Esophagus squamous epithelium (tissue), 4 donors: ENCODE measurements around the gene OLIG1.

Source experiments
- CTCF ChIP-seq, 6 experiments: fragments of 450-650 bp in 4 of 6; fragments of 200-600 bp in 2 of 6; sonication (generic) in 2 of 6; IDR thresholded peaks; one replicate each; pipeline ENCODE4 v1.5.1; 2016 to 2019; ENCODE audit warnings: antibody characterized with exemption in 6 of 6, mild to moderate bottlenecking in 4 of 6, moderate library complexity in 4 of 6
- POLR2A ChIP-seq, 4 donors: fragments of 450-650 bp; IDR thresholded peaks; one replicate each; pipeline ENCODE4 v1.6.1; 2017; ENCODE audit warnings: antibody characterized with exemption in 4 of 4, mild to moderate bottlenecking in 4 of 4, moderate library complexity in 3 of 4

- TF ChIP-seq CTCF (IDR thresholded peaks at IDR 0.05), result no peak
- TF ChIP-seq POLR2A (IDR thresholded peaks at IDR 0.05), result no peak
Observed at GRCh38 chr21:33033961-33034413, 36.0 kb upstream of the OLIG1 start.
